Measurements from ENCODE around the gene MTTP. TPM values are rescaled to one million over a fixed set of nuclear protein-coding genes. Genes with fewer than 3 reads are reported as not detected.

The MTTP gene
- total RNA-seq, 2 donors from 2014 or later, result 1.6 TPM; not detected in 1

DNA sequence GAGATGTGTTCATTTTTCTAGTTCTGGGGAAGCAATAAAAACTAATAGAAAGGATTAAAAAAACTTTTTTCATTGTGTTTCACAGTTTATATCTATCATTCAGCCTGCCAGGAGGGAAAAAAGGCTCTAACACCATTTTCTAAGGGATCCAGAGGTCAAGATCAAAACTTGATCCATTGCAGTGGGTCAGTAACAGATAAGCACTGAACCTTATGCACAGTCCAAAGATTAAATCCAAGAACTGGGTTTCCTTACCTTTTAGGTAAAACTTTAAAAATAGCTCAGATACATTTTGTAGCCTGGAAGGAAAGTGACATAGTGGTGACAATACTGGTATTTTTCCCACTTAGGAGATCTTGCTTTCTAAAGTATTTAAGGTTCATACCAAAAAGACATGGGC is 12.7 kb downstream of the MTTP start:
- intact Hi-C loops (cut with DNase I, micrococcal nuclease), result no loop called here
- peak; percentile 21 for ATAC-seq
- no peak for DNase-seq

- DNase-seq (no peak), ATAC-seq (no peak)
- intact Hi-C loops (cut with DNase I, micrococcal nuclease), result no loop called here
Observed at GRCh38 chr4:99587803-99588202, 13.2 kb downstream of the MTTP start.

DNA sequence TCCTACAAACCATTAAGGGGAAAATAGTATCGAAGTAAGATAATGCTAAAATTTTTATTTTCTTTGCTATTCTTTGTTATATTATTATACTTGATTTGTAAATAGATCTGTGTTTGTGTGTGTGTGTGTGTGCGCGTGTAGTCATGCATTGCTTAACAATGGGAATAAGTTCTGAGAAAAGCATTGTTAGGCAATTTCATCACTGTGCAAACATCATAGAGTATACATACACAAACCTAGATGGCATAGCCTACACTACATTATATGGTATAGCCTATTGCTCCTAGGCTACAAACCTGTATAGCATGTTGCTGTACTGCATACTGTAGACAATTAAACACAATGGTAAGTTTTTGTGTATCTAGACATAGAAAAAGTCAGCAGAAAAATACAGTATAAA is 17.1 kb downstream of the MTTP start:
- ATAC-seq, result peak; percentile 86
- intact Hi-C loops (cut with DNase I, micrococcal nuclease), result no loop called here
- DNase-seq, result no peak

GRCh38 chr4:99593781-99594641 is 19.4 kb downstream of the MTTP start:
- intact Hi-C loops (cut with DNase I, micrococcal nuclease), result no loop called here
- DNase-seq, result no peak
- no peak for ATAC-seq

DNA sequence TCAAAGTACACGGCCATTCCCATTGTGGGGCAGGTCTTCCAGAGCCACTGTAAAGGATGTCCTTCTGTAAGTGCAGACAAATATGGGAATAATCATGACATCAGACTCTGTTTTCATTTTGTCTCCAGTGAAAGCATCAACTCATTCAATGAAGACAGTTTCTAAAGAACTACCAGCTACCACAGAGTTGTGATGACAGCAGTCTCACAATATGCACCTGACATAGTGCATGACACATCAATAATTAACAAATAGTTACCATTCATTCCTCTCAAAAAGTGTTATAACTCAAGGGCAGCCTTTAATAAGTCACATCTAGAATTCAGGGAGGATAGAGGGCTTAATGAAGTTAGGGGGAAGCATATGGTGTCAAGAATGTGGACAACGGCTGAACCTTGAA is 20.2 kb downstream of the MTTP start:
- ATAC-seq, result no peak
- no peak for DNase-seq
- intact Hi-C loops (cut with DNase I, micrococcal nuclease), result no loop called here

- DNase-seq (no peak), ATAC-seq (no peak)
- intact Hi-C loops (cut with DNase I, micrococcal nuclease), result no loop called here
Observed at GRCh38 chr4:99606716-99607115, 32.1 kb downstream of the MTTP start.

DNA sequence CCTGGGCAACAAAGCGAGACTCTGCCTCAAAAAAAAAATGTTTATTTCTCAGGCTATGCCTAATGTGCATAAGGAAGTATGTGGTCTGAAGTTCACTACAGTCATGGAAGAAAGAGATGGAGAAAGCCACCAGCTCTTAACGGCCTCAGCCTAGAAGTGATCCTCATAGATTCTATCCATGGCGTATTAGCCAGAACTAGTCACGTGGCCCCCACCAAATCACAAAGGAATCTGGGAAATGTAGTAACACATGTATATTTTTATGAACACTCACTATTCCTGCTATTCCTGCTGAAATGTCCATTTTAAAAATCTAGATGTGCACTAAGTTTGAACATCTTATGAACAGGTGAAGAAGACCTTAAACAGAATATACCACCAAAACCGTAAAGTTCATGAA is 33.8 kb downstream of the MTTP start:
- ATAC-seq, result no peak
- intact Hi-C loops (cut with DNase I, micrococcal nuclease), result no loop called here
- no peak for DNase-seq

DNA sequence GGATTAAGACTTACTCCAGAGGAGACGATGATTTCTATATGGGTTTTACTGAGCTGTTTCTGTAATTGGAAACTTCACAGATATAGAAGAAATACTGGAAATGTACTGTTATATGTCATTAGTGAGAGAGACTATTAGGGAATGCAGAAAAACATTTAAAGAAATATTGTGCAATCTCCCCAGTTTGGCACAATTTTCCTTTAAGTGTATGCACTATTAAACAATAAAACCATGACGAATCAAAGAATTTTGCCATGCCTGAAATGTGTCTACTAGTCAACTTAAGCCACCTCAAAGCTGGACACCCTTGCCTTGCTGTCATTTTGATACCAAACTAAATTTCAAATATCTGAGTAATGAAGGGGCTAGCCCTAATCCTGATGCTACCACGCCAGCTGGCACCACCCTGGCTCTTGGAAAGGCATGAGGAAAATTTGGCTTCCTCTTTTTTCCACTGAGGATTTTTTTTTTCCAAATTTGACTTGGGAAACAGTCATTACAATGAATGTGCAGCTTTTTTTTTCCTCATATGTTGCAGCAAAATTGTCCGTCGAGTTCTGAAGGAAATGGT is 36.1 kb downstream of the MTTP start:
- no peak for DNase-seq
- intact Hi-C loops (cut with DNase I, micrococcal nuclease), result no loop called here
- no peak for ATAC-seq

GRCh38 chr4:99612281-99612680 is 37.7 kb downstream of the MTTP start:
- DNase-seq, result no peak
- ATAC-seq, result no peak
- intact Hi-C loops (cut with DNase I, micrococcal nuclease), result no loop called here

DNA sequence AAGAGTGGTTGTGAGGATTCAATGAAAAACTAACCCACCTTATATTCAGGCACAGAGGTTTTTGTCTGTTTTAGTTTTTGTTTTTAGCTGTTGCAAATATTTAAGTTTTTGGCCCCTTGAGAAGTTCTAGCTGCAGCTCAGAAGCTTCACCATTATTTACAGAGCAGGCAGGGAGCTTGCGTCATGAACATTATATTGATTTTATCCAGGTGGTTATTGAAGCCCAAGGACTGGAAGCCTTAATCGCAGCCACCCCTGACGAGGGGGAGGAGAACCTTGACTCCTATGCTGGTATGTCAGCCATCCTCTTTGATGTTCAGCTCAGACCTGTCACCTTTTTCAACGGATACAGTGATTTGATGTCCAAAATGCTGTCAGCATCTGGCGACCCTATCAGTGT is 38.1 kb downstream of the MTTP start:
- ATAC-seq (no peak), DNase-seq (no peak)
- intact Hi-C loops (cut with DNase I, micrococcal nuclease), result no loop called here

DNA sequence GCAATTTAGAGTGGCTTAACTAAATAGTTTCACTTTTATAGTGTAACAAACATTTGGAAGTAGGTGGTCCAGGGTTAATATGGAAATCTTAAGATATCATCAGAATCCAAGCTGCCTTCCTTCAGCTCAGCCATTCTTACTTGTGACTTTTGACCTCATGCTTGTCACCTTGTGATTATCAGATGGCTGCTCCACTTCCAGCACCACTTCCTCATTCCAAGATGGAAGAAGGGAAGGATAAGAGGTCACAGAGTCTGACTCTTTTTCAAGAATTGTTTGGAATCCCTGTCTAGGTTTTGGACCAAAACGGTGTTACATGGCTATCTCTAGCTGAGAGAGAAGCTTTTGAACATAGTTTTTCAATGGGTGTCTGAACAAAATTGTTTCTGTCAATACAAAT is 39.9 kb downstream of the MTTP start:
- intact Hi-C loops (cut with DNase I, micrococcal nuclease), result no loop called here
- no peak for DNase-seq
- ATAC-seq, result no peak

DNA sequence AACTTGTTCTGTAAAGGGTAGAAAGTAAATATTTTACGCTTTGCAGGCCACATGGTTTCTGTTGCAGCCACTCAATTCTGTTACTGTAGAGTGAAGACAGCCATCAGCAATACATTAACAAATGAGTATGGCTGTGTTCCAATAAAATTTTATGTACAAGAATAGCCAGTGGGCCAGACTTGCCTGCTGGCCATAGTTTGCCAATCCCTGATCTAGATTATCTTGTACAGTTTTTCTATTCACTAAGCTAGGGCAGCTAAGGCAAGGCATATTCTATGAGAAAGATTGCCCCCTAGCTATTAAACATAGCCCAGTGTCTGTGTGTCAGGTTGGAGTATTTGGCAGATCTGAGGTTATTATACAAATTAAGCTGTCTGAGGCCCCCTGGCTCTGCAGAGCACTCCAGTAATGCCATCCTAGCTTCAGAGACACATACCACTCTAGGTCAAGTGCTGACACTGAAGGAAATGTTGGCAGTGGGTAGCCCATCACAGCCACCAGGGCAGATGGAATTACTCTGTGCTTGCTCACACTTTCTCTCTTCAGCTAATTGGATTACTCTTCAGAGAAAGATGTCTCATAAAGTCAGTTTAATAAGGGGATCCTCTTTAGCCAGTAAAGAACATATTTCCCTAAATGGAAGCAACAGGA is 40.7 kb downstream of the MTTP start:
- ATAC-seq (peak; percentile 51), DNase-seq (no peak)
- intact Hi-C loops (cut with DNase I, micrococcal nuclease), result no loop called here

DNA sequence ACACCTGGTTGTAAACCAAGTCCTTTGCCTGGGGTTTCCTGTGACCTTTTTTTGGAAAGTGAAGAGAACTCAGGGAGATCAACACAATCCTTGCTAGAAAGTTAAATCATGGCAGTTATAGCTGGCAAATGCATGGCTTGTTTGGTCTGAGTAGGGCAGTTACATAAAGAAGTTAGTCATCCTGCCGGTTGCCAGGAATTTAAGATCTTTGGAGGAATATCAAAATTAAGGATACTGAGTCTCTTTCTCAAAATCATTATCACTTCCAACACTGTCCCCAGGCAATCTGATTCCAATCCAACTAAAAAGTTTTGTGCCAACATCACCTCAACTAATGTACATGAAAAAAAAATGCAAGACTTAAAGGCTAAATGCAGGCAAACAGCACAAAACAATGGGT is 42.8 kb downstream of the MTTP start:
- intact Hi-C loops (cut with DNase I, micrococcal nuclease), result no loop called here
- ATAC-seq (no peak), DNase-seq (no peak)

DNA sequence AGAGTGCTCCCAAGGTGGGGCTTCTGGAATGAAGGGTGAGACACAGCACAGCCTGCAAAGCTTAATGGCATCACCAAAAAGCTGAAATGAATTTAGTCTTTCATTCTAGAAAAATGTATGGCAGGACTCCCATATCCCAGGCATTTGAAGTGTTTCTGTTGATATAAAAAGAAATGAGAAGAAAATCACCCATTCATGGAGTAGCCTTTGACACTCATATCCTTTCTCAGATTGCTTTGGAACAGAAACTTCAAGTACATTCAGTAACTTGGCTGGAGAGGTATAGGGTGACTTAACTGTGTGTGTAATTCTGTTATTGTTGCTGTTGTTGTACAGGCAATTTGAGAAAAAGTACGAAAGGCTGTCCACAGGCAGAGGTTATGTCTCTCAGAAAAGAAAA is 47.7 kb downstream of the MTTP start:
- no peak for ATAC-seq
- no peak for DNase-seq
- intact Hi-C loops (cut with DNase I, micrococcal nuclease), result no loop called here

- ATAC-seq (no peak), DNase-seq (no peak)
- intact Hi-C loops (cut with DNase I, micrococcal nuclease), result no loop called here
Observed at GRCh38 chr4:99624141-99624719, 49.6 kb downstream of the MTTP start.

GRCh38 chr4:99625369-99625768 is 50.7 kb downstream of the MTTP start:
- ATAC-seq, result no peak
- DNase-seq, result no peak
- intact Hi-C loops (cut with DNase I, micrococcal nuclease), result no loop called here

GRCh38 chr4:99628040-99628439 is 53.4 kb downstream of the MTTP start:
- DNase-seq (no peak), ATAC-seq (no peak)
- intact Hi-C loops (cut with DNase I, micrococcal nuclease), result no loop called here

- ATAC-seq (no peak), DNase-seq (no peak)
- intact Hi-C loops (cut with DNase I, micrococcal nuclease), result no loop called here
Observed at GRCh38 chr4:99629962-99630554, 55.4 kb downstream of the MTTP start.

DNA sequence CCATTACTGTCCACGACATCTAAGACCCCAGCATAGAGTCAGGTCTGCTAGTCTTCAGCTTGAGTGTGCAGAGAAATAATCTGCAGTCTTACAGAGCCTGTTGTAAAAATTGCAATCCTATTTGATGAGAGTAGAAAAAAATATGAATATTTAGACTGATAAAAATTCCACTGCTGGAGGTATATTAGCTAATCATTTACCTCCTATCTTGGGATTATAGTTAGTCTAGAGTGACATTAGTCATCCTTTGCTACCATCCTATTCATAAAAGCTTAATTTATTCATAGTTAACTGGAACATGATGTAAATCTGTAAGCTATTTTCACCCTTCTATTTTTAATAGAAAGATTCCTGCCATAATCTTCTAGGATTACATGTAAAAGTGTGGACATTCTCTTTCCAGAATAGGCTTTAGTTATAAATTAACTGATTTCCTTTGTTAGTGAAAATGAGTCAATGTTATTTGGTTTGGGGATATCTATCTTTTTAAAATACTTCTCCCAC is 56.3 kb downstream of the MTTP start:
- ATAC-seq (no peak), DNase-seq (no peak)
- intact Hi-C loops (cut with DNase I, micrococcal nuclease), result no loop called here
